HG03439 (cell line): ENCODE results near the gene ZNF101.
"Not testable (repeated sequence)": the region's sequence is repeated elsewhere in the genome, so short reads cannot be mapped to it uniquely, and the experiment has no call there.

Experiments
- ATAC-seq: cut with Tn5 transposase; IDR thresholded peaks from one replicate; pipeline ENCODE4 v1.9.1; 2021; ENCODE audit warnings: mild to moderate bottlenecking, moderate library complexity; ENCODE audit not compliant: unreplicated experiment

The ZNF101 gene

GRCh38 chr19:19659646-19660245 lies 8.9 kb upstream of the ZNF101 start:
- no peak for ATAC-seq

DNA sequence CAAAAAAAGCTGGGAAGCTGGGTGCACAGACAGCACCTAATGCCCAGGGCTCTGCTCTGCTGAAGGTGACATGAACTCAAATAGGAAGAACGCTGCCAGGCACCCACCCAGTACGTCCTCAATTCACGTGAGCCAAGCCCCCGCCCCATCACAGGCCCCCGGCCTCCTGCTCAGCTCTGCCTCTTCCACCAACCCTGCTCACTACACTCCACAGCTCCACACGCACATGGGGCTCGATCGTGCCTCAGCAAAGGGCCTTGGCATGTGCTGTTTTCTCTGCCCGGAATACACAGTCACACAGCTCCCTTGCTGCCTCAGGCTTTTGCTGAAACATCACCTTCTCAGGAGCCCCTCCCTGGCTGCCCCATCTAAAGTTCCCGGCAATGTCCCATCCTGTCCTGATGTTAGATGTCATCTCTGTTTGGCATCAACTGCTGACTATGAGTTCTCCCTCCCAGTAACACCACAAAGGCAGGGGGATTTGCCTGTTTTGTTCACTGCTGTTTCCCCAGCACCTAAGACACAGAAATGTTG lies 7.4 kb upstream of the ZNF101 start:
- ATAC-seq: no peak

GRCh38 chr19:19661675-19662251 lies 6.9 kb upstream of the ZNF101 start:
- peak; percentile 35 for ATAC-seq

DNA sequence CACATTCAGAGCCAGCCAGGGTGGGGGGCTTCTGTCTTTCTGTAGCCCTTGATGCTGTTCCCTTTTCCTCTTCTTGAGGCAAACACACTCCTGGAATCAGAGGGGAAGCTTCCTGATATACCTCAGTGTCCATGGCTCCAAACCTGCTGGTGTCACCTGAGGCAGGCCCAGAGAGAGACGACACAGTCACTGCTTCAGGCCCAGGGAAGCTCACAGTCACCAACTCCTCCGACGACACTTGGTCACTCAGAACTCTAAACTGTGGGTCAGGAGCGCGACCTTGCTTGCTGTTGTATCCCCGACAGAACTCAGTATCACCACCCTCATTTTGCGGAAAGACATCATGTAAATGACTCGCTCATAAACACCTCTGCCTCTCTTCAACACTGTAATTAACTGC lies 6.3 kb upstream of the ZNF101 start:
- ATAC-seq: no peak

DNA sequence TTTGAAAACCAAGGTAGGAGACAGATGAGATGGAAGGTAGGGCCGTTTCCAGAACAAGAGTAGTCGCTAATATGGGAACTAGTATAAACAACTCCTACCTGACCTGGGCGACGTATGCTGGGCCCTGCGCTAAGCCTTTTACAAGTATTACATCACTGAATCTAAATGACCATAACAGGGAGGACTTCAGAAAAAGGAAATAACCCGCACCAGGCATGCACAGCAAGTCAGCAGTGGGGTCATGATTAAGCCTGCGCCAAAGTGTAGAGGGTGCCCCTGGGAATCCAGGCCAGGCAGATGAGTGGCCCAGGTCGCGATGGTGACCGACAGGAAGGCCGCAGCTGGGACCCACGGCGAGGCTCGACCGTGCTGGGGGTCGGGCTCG lies 5.8 kb upstream of the ZNF101 start:
- no peak for ATAC-seq

DNA sequence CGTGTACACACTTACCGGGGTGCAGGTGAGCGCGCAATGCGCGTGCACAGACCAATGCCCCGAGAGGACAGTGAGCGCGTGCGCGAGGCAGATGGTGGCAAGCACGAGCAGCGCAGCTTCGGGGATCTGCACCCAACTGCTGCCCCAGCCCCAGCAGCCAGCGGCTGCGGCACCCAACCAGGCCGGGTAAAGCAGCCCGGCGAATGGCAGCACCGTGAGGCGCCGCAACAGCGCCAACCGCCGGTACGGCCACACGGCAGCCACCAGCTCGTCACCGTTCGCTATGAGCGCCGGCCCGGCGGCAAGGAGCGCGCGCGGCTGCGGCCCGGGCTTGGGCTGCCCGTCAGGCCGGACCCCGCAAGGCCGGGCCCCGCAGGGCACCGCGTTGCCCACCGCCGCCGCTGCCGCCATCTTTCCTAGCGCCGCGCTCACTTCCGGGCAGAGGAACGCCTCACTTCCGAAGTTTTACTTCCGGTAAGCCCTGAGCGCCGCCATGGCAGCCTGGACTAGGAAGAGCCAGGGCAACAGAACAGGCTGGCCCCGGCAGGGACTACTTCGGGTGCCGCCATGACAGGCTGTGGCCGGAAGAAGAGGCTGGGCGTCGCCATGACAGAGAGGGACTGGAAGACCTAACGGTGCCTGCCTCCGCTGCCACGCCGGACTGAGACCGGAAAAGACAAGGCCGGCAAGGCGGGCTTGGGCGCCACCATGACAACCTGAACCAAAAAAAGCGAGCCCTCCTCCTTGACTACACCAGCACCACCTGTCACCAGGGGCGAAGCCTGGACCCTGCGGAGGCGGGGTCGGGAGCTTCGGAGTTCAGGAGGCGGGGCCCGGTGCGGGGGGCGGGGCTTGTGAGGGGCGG lies 5.2 kb upstream of the ZNF101 start, which contains the start of gene ATP13A1:
TSS of gene ATP13A1 (minus strand) at position 421 of the 865 bp plus-strand sequence. CDS start at position 411, 10 bp downstream.
- ATAC-seq: peak; percentile 57

GRCh38 chr19:19665420-19665948 lies 3.2 kb upstream of the ZNF101 start:
- ATAC-seq: not testable (repeated sequence)

DNA sequence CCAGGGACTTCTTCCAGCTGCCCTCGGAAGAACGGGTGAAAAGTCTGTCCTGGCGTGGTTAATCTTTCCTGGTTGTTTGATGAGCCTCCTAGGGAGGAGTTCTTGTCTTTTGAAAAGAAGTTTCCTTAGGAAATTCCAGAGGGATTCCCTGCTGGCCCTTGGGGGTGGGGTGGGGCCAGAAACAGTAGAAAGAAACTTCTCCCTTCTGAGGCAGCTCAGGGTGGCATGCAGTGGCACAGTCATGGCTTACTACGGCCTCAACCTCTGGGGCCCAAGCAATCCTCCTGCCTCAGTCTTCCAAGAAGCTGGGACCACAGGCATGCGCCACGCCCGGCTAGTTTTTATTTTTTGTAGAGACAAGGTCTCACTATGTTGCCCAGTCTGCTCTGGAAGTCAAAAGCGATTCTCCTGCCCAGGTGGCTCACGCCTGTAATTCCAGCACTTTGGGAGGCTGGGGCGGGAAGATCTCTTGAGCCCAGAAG lies 1.5 kb downstream of the ZNF101 start:
- no peak for ATAC-seq

DNA sequence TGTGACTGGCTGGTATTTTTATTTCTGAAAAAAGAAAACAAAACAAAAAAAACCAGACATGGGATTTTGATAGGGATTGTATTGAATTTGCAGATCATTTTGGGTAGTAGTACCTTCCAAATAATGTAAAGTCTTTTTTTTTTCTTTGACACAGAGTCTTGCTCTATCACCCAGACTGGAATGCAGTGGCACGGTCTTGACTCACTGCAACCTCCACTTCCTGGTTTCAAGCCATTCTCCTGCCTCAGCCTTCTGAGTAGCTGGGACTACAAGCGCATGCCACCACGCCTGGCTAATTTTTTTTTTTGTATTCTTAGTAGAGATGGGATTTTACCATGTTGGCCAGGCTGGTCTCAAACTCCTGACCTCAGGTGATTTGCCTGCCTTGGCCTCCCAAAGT lies 4.2 kb downstream of the ZNF101 start:
- no peak for ATAC-seq

DNA sequence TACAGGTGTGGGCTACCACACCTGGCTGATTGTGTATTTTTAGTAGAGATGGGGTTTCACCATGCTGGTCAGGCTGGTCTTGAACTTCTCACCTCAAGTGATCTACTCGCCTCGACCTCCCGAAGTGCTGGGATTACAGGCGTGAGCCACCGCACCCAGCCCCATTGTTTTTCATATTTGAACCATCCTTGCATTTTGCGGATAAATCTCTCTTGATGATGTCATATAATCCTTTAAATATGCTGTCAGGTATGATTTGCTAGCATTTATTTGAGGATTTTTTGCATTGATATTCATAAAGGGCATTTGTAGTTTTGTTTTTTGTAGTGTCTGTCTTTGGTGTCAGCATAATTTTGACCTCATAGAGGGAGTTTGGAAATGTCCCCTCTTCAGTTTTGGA lies 5.7 kb downstream of the ZNF101 start:
- no peak for ATAC-seq

- no peak for ATAC-seq
These were observed 8.9 kb downstream of the ZNF101 start for GRCh38 chr19:19677579-19677978.

- ATAC-seq: no peak
These were observed 10.8 kb downstream of the ZNF101 start for GRCh38 chr19:19679176-19680073.

- not testable (repeated sequence) for ATAC-seq
These were observed 17.5 kb downstream of the ZNF101 start for GRCh38 chr19:19686119-19686518.

DNA sequence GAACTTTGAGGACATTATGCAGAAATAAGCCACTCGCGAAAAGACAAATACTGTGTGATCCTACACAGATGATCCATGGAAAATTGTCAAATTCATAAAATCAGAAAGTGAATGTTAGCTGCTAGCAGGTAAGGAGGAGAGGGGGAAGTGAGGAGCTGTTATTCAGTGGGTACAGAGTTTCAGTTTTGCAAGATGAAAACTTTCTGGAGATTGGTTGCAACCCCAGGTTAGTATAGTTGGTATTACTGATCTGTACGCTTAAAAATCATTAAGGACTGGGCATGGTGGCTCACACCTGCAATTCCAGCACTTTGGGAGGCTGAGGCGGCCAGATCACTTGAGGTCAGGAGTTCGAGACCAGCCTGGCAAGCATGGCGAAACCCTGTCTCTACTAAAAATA lies 17.9 kb downstream of the ZNF101 start:
- ATAC-seq: no peak

GRCh38 chr19:19687090-19687489 lies 18.5 kb downstream of the ZNF101 start:
- ATAC-seq: no peak

- not testable (repeated sequence) for ATAC-seq
These were observed 20.4 kb downstream of the ZNF101 start for GRCh38 chr19:19689023-19689422.

DNA sequence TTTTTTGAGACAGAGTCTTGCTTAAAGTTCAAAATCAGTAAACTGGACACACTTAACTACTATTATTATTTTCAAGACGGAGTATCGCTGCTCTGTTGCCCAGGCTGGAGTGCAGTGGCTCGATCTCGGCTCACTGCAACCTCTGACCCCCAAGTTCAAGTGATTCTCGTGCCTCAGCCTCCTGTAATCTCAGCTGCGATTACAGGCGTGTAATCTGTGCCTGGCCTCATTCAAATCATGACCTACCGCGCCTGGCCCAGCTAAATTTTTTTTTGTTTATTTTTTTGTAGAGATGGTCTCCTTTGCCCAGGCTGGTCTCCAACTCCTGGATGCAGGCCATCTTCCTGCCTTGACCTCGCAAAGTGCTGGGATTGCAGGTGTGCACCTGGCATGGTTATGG lies 23.0 kb downstream of the ZNF101 start:
- ATAC-seq: no peak

DNA sequence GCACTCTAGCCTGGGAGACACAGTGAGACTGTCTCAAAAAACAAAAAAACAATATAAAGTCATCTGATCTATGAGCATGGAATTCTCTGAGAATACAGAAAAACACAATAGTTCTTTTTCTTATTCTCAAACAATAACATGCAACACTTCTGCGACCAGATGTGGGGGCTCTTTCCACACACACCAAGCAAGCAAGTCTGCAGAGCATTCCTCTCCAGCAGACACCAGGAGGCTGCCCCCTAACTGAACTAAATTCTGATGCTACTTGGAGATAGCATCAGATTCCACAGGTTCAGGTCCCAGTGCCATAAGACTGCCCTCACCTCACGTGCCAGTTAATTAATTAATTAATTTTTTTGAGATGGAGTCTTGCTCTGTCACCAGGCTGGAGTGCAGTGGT lies 27.7 kb downstream of the ZNF101 start:
- ATAC-seq: no peak

- ATAC-seq: no peak
These were observed 28.9 kb downstream of the ZNF101 start for GRCh38 chr19:19697589-19697988.

- ATAC-seq: not testable (repeated sequence)
These were observed 31.9 kb downstream of the ZNF101 start for GRCh38 chr19:19700493-19700892.
